Small intestine (tissue), 7 donors: ENCODE results near the gene KRTAP2-1. TPM values are rescaled to one million over a fixed set of nuclear protein-coding genes. Genes with fewer than 3 reads are reported as not detected.
A peak's percentile ranks its signal among the peaks of the same experiment; 100 is the strongest.

Experiments used
- DNase-seq, 2 donors: peaks; one replicate each; pipeline versions ENCODE4 v3.0.0 to v3.0.0-alpha.2; 2013
- FAIRE-seq: peaks from 2 replicates; lab custom pipeline; 2012; peaks lifted over from hg19 to GRCh38; lab: Jason Lieb, UNC
- H3K27ac ChIP-seq, 3 donors: one replicate each; pipeline ENCODE4 v1.5.1; 2013; ENCODE audit warnings: low read length in 2 of 3, mild to moderate bottlenecking in 2 of 3, control low read depth in 1 of 3, inconsistent platforms in 1 of 3, low read depth in 1 of 3, moderate library complexity in 1 of 3
- H3K27me3 ChIP-seq, 3 donors: one replicate each; pipeline ENCODE4 v1.6.1; 2013; ENCODE audit warnings: low read length in 3 of 3, inconsistent platforms in 1 of 3; ENCODE audit not compliant: control insufficient read depth in 3 of 3, insufficient read depth in 3 of 3
- H3K36me3 ChIP-seq, 3 donors: one replicate each; pipeline ENCODE4 v1.6.1; 2013; ENCODE audit warnings: low read length in 3 of 3, inconsistent platforms in 1 of 3, low read depth in 1 of 3, mild to moderate bottlenecking in 1 of 3, moderate library complexity in 1 of 3; ENCODE audit not compliant: control insufficient read depth in 3 of 3, insufficient read depth in 2 of 3
- H3K4me1 ChIP-seq, 3 donors: one replicate each; pipeline ENCODE4 v1.6.1; 2013; ENCODE audit warnings: low read length in 2 of 3, inconsistent platforms in 1 of 3, low read depth in 1 of 3, mild to moderate bottlenecking in 1 of 3, moderate library complexity in 1 of 3; ENCODE audit not compliant: control insufficient read depth in 3 of 3, insufficient read depth in 2 of 3
- H3K4me3 ChIP-seq, 3 donors: one replicate each; pipeline ENCODE4 v1.5.1; 2013; ENCODE audit warnings: low read length in 3 of 3, control low read depth in 1 of 3, inconsistent platforms in 1 of 3, low read depth in 1 of 3, mild to moderate bottlenecking in 1 of 3, moderate library complexity in 1 of 3
- H3K9me3 ChIP-seq, 2 donors: one replicate each; pipeline ENCODE4 v1.6.1; 2013; ENCODE audit warnings: low read depth in 1 of 2, low read length in 1 of 2; ENCODE audit not compliant: control insufficient read depth in 2 of 2, insufficient read depth in 1 of 2
- WGBS, 3 donors: extraction: QIAGEN DNeasy Blood & Tissue Kit; methylation state at CpG; one replicate each; pipeline ENCODE4 v1.1.7; 2013; 5-methylcytosine and 5-hydroxymethylcytosine counted together
- polyA plus RNA-seq, 4 donors: library from polyadenylated mRNA; stranded (reverse) in 3 of 4; unstranded in 1 of 4; fragments of 200-250 nt in 3 of 4; fragments of 120-200 nt in 1 of 4; gene quantifications; one replicate each; pipeline versions ENCODE4 v1.2.1 to v1.2.3, GENCODE V29; 2013
- donor health status: healthy with polysubstance abuse.
- donor health status: control.
- donor health status: control.
- donor health status: Bipolar disorder and iron deficiency.
- donor health status: healthy.

Gene KRTAP2-1
- polyA plus RNA-seq, 4 donors: not detected

DNA sequence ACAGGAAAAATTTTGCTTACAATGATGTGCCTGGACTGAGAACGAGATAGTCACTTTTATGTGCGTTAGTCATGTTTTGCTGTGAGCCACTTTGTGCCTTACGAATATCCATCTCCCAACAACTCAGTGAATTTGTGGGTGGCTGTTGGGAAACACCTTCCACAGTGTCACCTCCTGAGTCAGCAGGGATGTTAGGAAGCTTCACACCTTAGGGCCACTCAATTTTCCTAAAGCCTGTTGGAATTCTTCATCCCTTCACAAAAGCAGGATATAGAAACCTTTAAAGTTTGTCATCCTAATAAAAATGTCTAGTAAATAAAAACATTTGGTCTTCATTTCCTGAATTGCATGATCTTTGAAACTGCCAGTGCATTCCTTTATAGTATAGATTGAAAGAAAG is 33.9 kb downstream of the KRTAP2-1 start:
- H3K27me3 ChIP-seq: no peaks in the 10 kb centered on the region
- WGBS, 3 donors: 86 to 93% (median 91%) methylated on average over 3 of the region's 3 CpGs
- FAIRE-seq: no peak

DNA sequence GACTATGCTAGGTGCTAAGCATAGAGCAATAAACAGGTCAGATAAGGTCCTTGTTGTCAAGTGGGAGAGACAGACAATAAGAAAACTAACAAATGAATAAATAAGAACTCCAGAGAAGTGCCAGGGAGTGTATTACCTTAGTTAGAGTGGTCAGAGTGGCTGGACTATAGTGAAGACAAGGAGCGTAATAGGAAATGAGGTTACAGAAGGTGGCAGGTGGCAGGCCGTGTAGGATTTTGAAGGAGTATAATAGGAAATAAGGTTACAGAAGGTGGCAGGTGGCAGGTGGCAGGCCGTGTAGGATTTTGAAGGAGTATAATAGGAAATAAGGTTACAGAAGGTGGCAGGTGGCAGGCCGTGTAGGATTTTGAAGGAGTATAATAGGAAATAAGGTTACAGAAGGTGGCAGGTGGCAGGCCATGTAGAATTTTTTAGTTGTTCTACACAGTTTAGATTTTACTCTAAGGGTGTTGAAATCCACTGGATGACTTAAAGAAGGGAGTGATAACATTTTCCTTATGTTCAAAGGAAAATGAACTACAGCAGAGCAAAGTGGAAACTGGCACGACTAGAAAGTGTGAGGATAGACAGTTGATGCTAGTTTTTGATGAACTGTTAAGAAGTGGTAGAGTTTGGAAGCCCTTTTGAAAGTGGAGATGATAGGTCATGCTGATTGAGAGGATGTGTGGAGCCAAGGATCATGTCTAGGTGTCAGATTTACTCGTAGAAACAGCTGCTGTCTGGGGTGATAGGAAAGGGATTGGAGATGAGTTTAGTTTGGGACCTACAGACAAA is 34.6 kb downstream of the KRTAP2-1 start:
- H3K27me3 ChIP-seq: no peaks in the 10 kb centered on the region
- H3K36me3 ChIP-seq: no peaks in the 10 kb centered on the region
- H3K4me3 ChIP-seq: no peak overlapping the region
- H3K4me1 ChIP-seq: no peaks in the 10 kb centered on the region
- no peak for FAIRE-seq
- no peaks in the 10 kb centered on the region for H3K9me3 ChIP-seq
- WGBS, 3 donors: 72 to 78% (median 75%) methylated on average over 6 of the region's 6 CpGs
- DNase-seq: peak in 1 of 2 donors; percentile 1
- no peak overlapping the region for H3K27ac ChIP-seq

More for the DNA sequence above, 33.9 kb downstream of the KRTAP2-1 start:
- DNase-seq: no peak
- Histone ChIP-seq H3K4me1 (no peaks in the 10 kb centered on the region), H3K4me3 (no peak overlapping the region), H3K36me3 (no peaks in the 10 kb centered on the region), H3K9me3 (no peaks in the 10 kb centered on the region), H3K27ac (no peak overlapping the region)

DNA sequence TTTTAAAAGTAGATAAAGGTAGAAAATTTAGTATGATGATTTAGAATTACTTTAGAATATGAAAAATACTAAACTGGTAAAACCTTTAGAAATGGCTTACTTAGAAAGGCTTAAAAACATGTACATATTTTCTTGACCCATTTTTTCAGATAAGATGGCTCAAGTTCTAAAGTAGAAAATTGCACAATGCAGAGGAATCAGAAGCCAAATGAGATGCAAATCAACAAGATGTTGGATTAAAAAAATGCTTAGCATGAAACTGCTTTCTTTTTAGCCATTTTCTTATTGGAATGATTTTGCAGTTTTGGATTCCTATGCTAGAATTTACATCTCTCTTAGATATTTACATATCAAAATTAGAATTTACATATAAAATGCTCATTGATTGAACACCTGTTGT is 36.7 kb downstream of the KRTAP2-1 start:
- Histone ChIP-seq H3K27ac (no peak overlapping the region), H3K4me1 (no peaks in the 10 kb centered on the region), H3K4me3 (no peak overlapping the region), H3K9me3 (no peaks in the 10 kb centered on the region), H3K27me3 (no peaks in the 10 kb centered on the region), H3K36me3 (no peaks in the 10 kb centered on the region)
- DNase-seq (no peak), FAIRE-seq (no peak)

DNA sequence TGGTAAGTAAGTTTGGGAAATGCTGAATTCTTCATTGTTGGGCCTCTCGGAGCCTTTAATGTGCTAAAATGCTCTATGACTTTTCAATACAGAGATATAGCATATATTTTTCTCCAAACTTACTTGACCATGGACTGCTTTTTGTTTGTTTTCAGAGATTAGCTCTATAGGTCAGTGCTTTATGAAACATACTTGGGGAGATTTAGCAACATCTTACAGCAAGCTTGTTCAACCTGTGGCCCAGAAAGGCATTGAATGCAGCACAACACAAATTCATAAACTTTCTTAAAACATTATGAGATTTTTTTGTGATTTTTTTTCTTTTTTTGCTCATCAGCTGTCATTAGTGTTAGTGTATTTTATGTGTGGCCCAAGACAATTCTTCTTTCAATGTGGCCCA is 37.2 kb downstream of the KRTAP2-1 start:
- Histone ChIP-seq H3K4me3 (no peak overlapping the region), H3K9me3 (no peaks in the 10 kb centered on the region), H3K4me1 (no peaks in the 10 kb centered on the region), H3K27ac (no peak overlapping the region), H3K36me3 (no peaks in the 10 kb centered on the region), H3K27me3 (no peaks in the 10 kb centered on the region)
- WGBS, 3 donors: 88 to 93% (median 92%) methylated on average over 1 of the region's 1 CpG
- no peak for FAIRE-seq
- no peak for DNase-seq

DNA sequence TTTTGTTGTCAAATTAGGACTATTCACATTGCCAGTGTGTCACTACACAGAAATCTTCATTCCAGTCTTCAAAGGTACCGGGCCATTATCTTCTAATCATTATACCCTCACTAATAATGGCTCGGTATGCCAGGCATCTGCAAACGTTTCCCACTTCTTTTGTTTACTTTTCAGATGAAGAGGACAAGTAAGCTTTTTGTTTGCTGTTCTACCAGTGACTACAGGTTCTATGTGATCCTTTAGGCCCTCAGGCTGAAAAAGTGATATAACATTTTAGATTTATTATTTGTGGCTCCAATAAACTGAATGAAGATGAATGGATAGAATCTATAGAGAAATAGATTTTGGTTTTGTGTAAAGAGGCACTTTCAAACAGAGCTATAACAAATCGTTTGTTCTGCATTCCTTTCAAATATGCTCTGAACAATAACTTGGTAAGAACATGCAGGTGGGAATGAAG is 37.8 kb downstream of the KRTAP2-1 start:
- H3K36me3 ChIP-seq: no peaks in the 10 kb centered on the region
- no peaks in the 10 kb centered on the region for H3K27me3 ChIP-seq
- H3K4me1 ChIP-seq: no peaks in the 10 kb centered on the region
- H3K4me3 ChIP-seq: no peak overlapping the region
- H3K27ac ChIP-seq: no peak overlapping the region
- DNase-seq (no peak), FAIRE-seq (no peak)
- WGBS, 3 donors: 7 to 42% (median 15%) methylated on average over 4 of the region's 4 CpGs
- no peaks in the 10 kb centered on the region for H3K9me3 ChIP-seq

DNA sequence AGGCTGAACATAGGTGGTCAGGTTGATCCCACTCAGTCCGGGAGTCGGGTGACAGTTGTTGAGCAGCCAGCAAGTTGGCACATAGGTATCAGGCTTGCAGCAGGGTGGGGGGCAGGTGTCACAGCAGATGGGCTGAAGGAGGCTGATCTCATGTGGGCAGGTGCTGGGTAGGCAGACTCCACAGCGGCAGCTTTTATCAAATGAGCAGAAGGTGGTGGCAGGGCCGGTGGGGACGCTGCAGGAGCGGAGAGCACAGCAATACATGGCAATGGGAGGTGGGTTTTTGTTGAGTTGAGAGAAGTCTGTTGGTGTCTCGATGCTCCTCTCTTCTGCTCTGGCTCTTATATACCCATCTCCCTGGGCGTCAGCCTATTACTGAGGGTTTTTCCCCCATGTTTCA is 38.3 kb downstream of the KRTAP2-1 start, which contains the start of gene KRTAP3-1:
KRTAP3-1 (minus strand) TSS at position 318 of the 400 bp plus-strand sequence; CDS start at position 264, 54 bp downstream.
- no peak within 1 kb of the TSS for H3K27ac ChIP-seq
- DNase-seq (no peak), FAIRE-seq (no peak)
- no peaks in the 10 kb centered on the region for H3K36me3 ChIP-seq
- no peaks in the 10 kb centered on the region for H3K9me3 ChIP-seq
- H3K27me3 ChIP-seq: no peaks in the 10 kb centered on the region
- H3K4me1 ChIP-seq: no peaks in the 10 kb centered on the region
- H3K4me3 ChIP-seq: no peak within 1 kb of the TSS
- WGBS, 3 donors: 21 to 79% (median 60%) methylated on average over 8 of the region's 8 CpGs

DNA sequence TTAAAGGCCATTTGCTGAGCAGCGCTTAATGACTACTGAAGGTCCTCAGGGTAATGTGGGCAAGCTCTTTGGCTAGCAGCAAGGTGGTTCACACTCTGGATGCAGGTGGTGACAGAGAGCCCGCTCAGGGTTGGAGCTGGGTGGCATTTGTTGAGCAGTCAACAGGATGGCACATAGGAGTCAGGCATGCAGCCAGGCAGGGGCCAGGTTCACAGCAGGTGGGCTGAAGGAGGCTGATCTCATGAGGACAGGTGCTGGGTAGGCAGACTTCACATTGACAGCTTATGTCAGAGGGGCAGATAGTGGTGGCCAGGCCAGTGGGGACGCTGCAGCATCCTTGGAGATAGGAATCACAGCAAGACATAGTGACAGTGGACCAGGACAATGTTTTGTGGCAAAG is 42.7 kb downstream of the KRTAP2-1 start:
- peaks cover 0 to 3% (median 0%) of the 10 kb centered on the region in 3 donors for H3K27me3 ChIP-seq
- FAIRE-seq (no peak), DNase-seq (no peak)
- no peaks in the 10 kb centered on the region for H3K4me1 ChIP-seq
- WGBS, 3 donors: 82 to 96% (median 88%) methylated on average over 3 of the region's 3 CpGs
- no peaks in the 10 kb centered on the region for H3K36me3 ChIP-seq
- no peak overlapping the region for H3K4me3 ChIP-seq
- no peak overlapping the region for H3K27ac ChIP-seq
- no peaks in the 10 kb centered on the region for H3K9me3 ChIP-seq

DNA sequence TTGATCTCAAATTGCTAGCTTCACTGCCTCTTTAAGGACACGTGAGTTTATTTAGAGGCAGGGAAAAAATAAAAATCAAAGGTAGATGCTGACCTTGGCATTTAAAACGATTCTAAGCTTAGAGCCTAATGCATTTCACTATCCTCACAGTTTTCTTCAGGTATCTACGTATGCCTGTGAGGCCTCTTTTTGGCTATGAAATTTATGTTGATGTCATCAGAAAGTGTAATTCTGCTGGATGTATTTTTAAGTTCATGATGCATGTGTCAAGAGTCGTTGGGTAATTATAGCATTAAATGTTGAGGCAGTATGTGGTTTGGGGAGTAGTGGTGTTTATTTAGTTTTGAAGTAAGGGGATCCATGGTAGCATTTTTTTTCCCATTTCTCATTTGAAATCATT is 43.2 kb downstream of the KRTAP2-1 start:
- H3K27me3 ChIP-seq: peaks cover 0 to 4% (median 0%) of the 10 kb centered on the region in 3 donors
- no peaks in the 10 kb centered on the region for H3K36me3 ChIP-seq
- DNase-seq: no peak
- FAIRE-seq: no peak
- no peaks in the 10 kb centered on the region for H3K9me3 ChIP-seq
- 63 to 77% (median 68%) methylated on average over 4 of the region's 4 CpGs for WGBS, 3 donors
- H3K4me3 ChIP-seq: no peak overlapping the region
- no peaks in the 10 kb centered on the region for H3K4me1 ChIP-seq
- no peak overlapping the region for H3K27ac ChIP-seq
